Measurements from ENCODE around the gene LYZL1. TPM values are rescaled to one million over a fixed set of nuclear protein-coding genes. Genes with fewer than 3 reads are reported as not detected.
"Not testable (repeated sequence)": the region's sequence is repeated elsewhere in the genome, so short reads cannot be mapped to it uniquely, and the experiment has no call there.

LYZL1 gene
- total RNA-seq, 3 donors from 2014 or later = not detected

GRCh38 chr10:29285624-29286051, 3.2 kb upstream of the LYZL1 start:
- Histone ChIP-seq H3K4me1 (ENCODE audit: low read depth) (no peaks in the 10 kb centered on the region), H3K4me3 (no peak overlapping the region), H3K36me3 (ENCODE audit: low read depth) (no peaks in the 10 kb centered on the region), H3K9me3 (no peaks in the 10 kb centered on the region)
- DNase-seq (no peak), ATAC-seq (no peak)
- intact Hi-C loops (cut with DNase I, micrococcal nuclease) = no loop called here
- no peak for TF ChIP-seq CTCF (IDR thresholded peaks at IDR 0.05)

DNA sequence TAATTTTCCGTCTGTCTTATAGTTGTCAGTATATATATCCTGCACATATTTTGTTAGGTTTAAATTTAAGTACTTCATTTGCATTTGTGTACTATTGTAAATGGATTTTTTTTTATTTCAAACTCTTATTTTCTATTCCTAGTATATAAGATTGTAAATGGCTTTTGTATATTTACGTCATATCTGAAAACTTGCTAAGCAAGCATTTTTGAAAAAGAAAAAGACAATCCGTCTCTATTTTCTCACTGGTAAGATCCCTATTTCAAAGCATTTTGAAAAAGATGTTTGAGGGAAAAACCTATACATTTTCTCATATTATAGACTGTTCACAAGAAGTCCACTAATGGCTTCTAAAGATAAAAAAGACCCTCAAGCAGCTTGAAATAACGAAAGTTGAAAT, 1.2 kb upstream of the LYZL1 start:
- DNase-seq = no peak
- no peak for TF ChIP-seq CTCF (IDR thresholded peaks at IDR 0.05)
- Histone ChIP-seq H3K4me3 (no peak overlapping the region), H3K4me1 (ENCODE audit: low read depth) (no peaks in the 10 kb centered on the region), H3K36me3 (ENCODE audit: low read depth) (no peaks in the 10 kb centered on the region), H3K9me3 (no peaks in the 10 kb centered on the region)
- ATAC-seq = no peak
- intact Hi-C loops (cut with DNase I, micrococcal nuclease) = no loop called here

- H3K9me3 ChIP-seq; H3K4me3 ChIP-seq; intact Hi-C loops (cut with DNase I, micrococcal nuclease); H3K36me3 ChIP-seq (ENCODE audit: low read depth); ATAC-seq; H3K4me1 ChIP-seq (ENCODE audit: low read depth); DNase-seq: not testable (repeated sequence)
Observed at GRCh38 chr10:29291561-29291960, 2.7 kb downstream of the LYZL1 start.

- H3K4me3 ChIP-seq; H3K9me3 ChIP-seq; ATAC-seq; DNase-seq; H3K36me3 ChIP-seq (ENCODE audit: low read depth); intact Hi-C loops (cut with DNase I, micrococcal nuclease); H3K4me1 ChIP-seq (ENCODE audit: low read depth): not testable (repeated sequence)
Observed at GRCh38 chr10:29292406-29292805, 3.5 kb downstream of the LYZL1 start.

GRCh38 chr10:29295813-29296212, 6.9 kb downstream of the LYZL1 start:
- H3K36me3 ChIP-seq (ENCODE audit: low read depth) = no peaks in the 10 kb centered on the region
- no peaks in the 10 kb centered on the region for H3K9me3 ChIP-seq
- ATAC-seq (no peak), DNase-seq (no peak)
- no peak for TF ChIP-seq CTCF (IDR thresholded peaks at IDR 0.05)
- no peak overlapping the region for H3K4me3 ChIP-seq
- intact Hi-C loops (cut with DNase I, micrococcal nuclease) = no loop called here
- no peaks in the 10 kb centered on the region for H3K4me1 ChIP-seq (ENCODE audit: low read depth)

DNA sequence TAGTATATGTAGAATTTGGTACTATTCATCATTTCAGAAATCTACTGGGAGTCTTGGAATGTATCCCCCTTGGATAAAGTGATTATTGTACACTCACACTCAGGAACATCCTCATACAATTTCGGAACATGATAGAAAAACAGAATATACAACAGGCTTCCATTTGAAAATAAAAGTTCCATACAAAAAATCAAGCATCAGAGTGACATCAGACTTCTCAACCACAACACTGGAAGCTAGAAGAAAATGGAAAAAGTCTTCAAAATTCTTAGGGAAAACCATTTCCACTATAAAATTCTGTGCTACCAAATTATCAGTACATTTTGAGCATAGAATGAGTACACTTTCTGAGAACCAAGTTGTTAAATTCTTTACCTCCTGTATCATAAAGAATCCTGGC, 8.8 kb downstream of the LYZL1 start:
- no peak overlapping the region for H3K4me3 ChIP-seq
- no peaks in the 10 kb centered on the region for H3K36me3 ChIP-seq (ENCODE audit: low read depth)
- ATAC-seq (no peak), DNase-seq (no peak)
- peaks cover 4% of the 10 kb centered on the region for H3K9me3 ChIP-seq
- intact Hi-C loops (cut with DNase I, micrococcal nuclease) = no loop called here
- no peaks in the 10 kb centered on the region for H3K4me1 ChIP-seq (ENCODE audit: low read depth)
- TF ChIP-seq CTCF (IDR thresholded peaks at IDR 0.05) = no peak

- Histone ChIP-seq H3K4me3 (no peak overlapping the region), H3K36me3 (ENCODE audit: low read depth) (no peaks in the 10 kb centered on the region), H3K9me3 (peaks cover 4% of the 10 kb centered on the region), H3K4me1 (ENCODE audit: low read depth) (no peaks in the 10 kb centered on the region)
- DNase-seq (no peak), ATAC-seq (no peak)
- intact Hi-C loops (cut with DNase I, micrococcal nuclease) = loop anchor here (10.0 kb wide), 1 partner anchor 637 kb away; no protein-coding TSS in a partner anchor
- no peak for TF ChIP-seq CTCF (IDR thresholded peaks at IDR 0.05)
Observed at GRCh38 chr10:29301359-29301910, 12.6 kb downstream of the LYZL1 start.

Data from mucosa of descending colon (tissue), 3 donors.